SU-DHL-6 (cell line): ENCODE results near the gene C1QC.
"Not testable (repeated sequence)": the region's sequence is repeated elsewhere in the genome, so short reads cannot be mapped to it uniquely, and the experiment has no call there.

ENCODE experiments used
- CTCF ChIP-seq: fragments of 200-600 bp; sonication (generic); IDR thresholded peaks from one replicate; pipeline ENCODE4 v1.5.1; 2017; ENCODE audit warnings: antibody characterized with exemption, mild to moderate bottlenecking, low read length, moderate library complexity; ENCODE audit not compliant: insufficient read depth, poor library complexity, severe bottlenecking
- EZH2phosphoT487 ChIP-seq: fragments of 200-600 bp; sonication (generic), shearing (Covaris generic); conservative IDR thresholded peaks from 2 replicates; pipeline ENCODE4 v1.6.1; 2018; ENCODE audit warnings: mild to moderate bottlenecking, antibody characterized with exemption, low read length, moderate library complexity, mixed read lengths

GRCh38 chr1:22676151-22676550 lies 32.7 kb downstream of the C1QC start:
- not testable (repeated sequence) for TF ChIP-seq CTCF, EZH2phosphoT487
